Uterus (tissue), 4 donors: ENCODE results near the gene ITK. TPM values are rescaled to one million over a fixed set of nuclear protein-coding genes. Genes with fewer than 3 reads are reported as not detected.

Source experiments
- DNase-seq, 2 donors: peaks; one replicate each; pipeline ENCODE4 v3.0.0-alpha.2; 2019 to 2020
- H3K27ac ChIP-seq, 2 donors: fragments of 200-600 bp; sonication (generic); 1 replicate in 1 of 2; 2 replicates in 1 of 2; pipeline ENCODE4 v1.5.1; 2016 to 2018
- H3K27me3 ChIP-seq, 2 donors: fragments of 200-600 bp; sonication (generic); one replicate each; pipeline ENCODE4 v1.5.1; 2018 to 2019; ENCODE audit warnings: control low read depth in 1 of 2
- H3K36me3 ChIP-seq, 2 donors: fragments of 200-600 bp; sonication (generic); one replicate each; pipeline ENCODE4 v1.5.1; 2019; ENCODE audit warnings: control low read depth in 1 of 2
- H3K4me1 ChIP-seq, 2 donors: fragments of 200-600 bp; sonication (generic); one replicate each; pipeline ENCODE4 v1.5.1; 2018 to 2019; ENCODE audit warnings: control low read depth in 1 of 2
- H3K4me3 ChIP-seq, 2 donors: fragments of 200-600 bp; sonication (generic); 1 replicate in 1 of 2; 2 replicates in 1 of 2; pipeline ENCODE4 v1.5.1; 2018 to 2019; ENCODE audit warnings: mild to moderate bottlenecking in 1 of 2
- H3K9me3 ChIP-seq, 2 donors: fragments of 200-600 bp; sonication (generic); one replicate each; pipeline ENCODE4 v1.5.1; 2019; ENCODE audit warnings: control low read depth in 1 of 2
- CTCF ChIP-seq, 4 experiments: fragments of 200-600 bp in 2 of 4; fragments of 450-650 bp in 2 of 4; sonication (generic) in 2 of 4; IDR thresholded peaks; one replicate each; pipeline ENCODE4 v1.5.1; 2016 to 2019; ENCODE audit warnings: antibody characterized with exemption in 4 of 4, mild to moderate bottlenecking in 2 of 4, moderate library complexity in 1 of 4
- POLR2A ChIP-seq, 2 donors: fragments of 450-650 bp; IDR thresholded peaks; one replicate each; pipeline ENCODE4 v1.6.1; 2016; ENCODE audit warnings: antibody characterized with exemption in 2 of 2, mild to moderate bottlenecking in 1 of 2, moderate library complexity in 1 of 2
- intact Hi-C: fragments of 100-400 bp; cut with DNase I; formaldehyde crosslinking; loops from one replicate; pipeline ENCODE4 v1.15.1; 2023; ENCODE audit warnings: low total_unique reads
- total RNA-seq, 4 donors: library from RNA; depleted of rRNA in 3 of 4; stranded (reverse); fragments of >200 nt in 3 of 4; gene quantifications; one replicate each; pipeline versions ENCODE4 v1.1.0 to v1.2.4, GENCODE V29; 2014 to 2023
- donor health status: DM: yes; HTN: yes; CAD: no.

ITK gene
- total RNA-seq, 4 donors from 2014 or later: 0.41 to 2.8 (median 1.8) TPM

GRCh38 chr5:157187046-157187754 is 6.6 kb downstream of the ITK start:
- H3K27ac ChIP-seq: no peak overlapping the region
- no peak for TF ChIP-seq CTCF (IDR thresholded peaks at IDR 0.05)
- TF ChIP-seq POLR2A (IDR thresholded peaks at IDR 0.05): no peak
- H3K36me3 ChIP-seq: no peaks in the 10 kb centered on the region
- no peak overlapping the region for H3K4me3 ChIP-seq
- intact Hi-C loops: no loop called here
- H3K4me1 ChIP-seq: no peaks in the 10 kb centered on the region
- H3K9me3 ChIP-seq: no peaks in the 10 kb centered on the region
- DNase-seq: no peak
- no peaks in the 10 kb centered on the region for H3K27me3 ChIP-seq

GRCh38 chr5:157188270-157188669 is 7.6 kb downstream of the ITK start:
- no peaks in the 10 kb centered on the region for H3K4me1 ChIP-seq
- no peaks in the 10 kb centered on the region for H3K9me3 ChIP-seq
- no peak overlapping the region for H3K27ac ChIP-seq
- no peak for TF ChIP-seq CTCF (IDR thresholded peaks at IDR 0.05)
- no peak for TF ChIP-seq POLR2A (IDR thresholded peaks at IDR 0.05)
- no peak for DNase-seq
- H3K36me3 ChIP-seq: no peaks in the 10 kb centered on the region
- intact Hi-C loops: no loop called here
- H3K27me3 ChIP-seq: no peaks in the 10 kb centered on the region
- H3K4me3 ChIP-seq: no peak overlapping the region

GRCh38 chr5:157189223-157189622 is 8.6 kb downstream of the ITK start:
- H3K36me3 ChIP-seq: no peaks in the 10 kb centered on the region
- intact Hi-C loops: no loop called here
- no peak overlapping the region for H3K4me3 ChIP-seq
- H3K27ac ChIP-seq: no peak overlapping the region
- H3K4me1 ChIP-seq: no peaks in the 10 kb centered on the region
- DNase-seq: no peak
- no peaks in the 10 kb centered on the region for H3K27me3 ChIP-seq
- no peaks in the 10 kb centered on the region for H3K9me3 ChIP-seq
- TF ChIP-seq POLR2A (IDR thresholded peaks at IDR 0.05): no peak
- TF ChIP-seq CTCF (IDR thresholded peaks at IDR 0.05): no peak

- intact Hi-C loops: no loop called here
- TF ChIP-seq POLR2A (IDR thresholded peaks at IDR 0.05) (no peak), CTCF (IDR thresholded peaks at IDR 0.05) (no peak)
- Histone ChIP-seq H3K36me3 (no peaks in the 10 kb centered on the region), H3K4me1 (no peaks in the 10 kb centered on the region), H3K9me3 (no peaks in the 10 kb centered on the region), H3K27me3 (no peaks in the 10 kb centered on the region), H3K27ac (no peak overlapping the region), H3K4me3 (no peak overlapping the region)
- no peak for DNase-seq
Observed at GRCh38 chr5:157193699-157194424, 13.2 kb downstream of the ITK start.

GRCh38 chr5:157196045-157196444 is 15.4 kb downstream of the ITK start:
- intact Hi-C loops: no loop called here

More at GRCh38 chr5:157196045-157196444, 15.4 kb downstream of the ITK start:
- TF ChIP-seq POLR2A (IDR thresholded peaks at IDR 0.05): no peak
- no peak for TF ChIP-seq CTCF (IDR thresholded peaks at IDR 0.05)
- Histone ChIP-seq H3K9me3 (no peaks in the 10 kb centered on the region), H3K27ac (no peak overlapping the region), H3K4me3 (no peak overlapping the region), H3K27me3 (no peaks in the 10 kb centered on the region), H3K4me1 (no peaks in the 10 kb centered on the region), H3K36me3 (no peaks in the 10 kb centered on the region)
- DNase-seq: no peak
